Medulla oblongata (tissue), 1 donor: ENCODE results near the gene FADS3.

Experiments
- DNase-seq: peaks from one replicate; pipeline ENCODE4 v3.0.0-alpha.2; 2015; ENCODE audit errors: extremely low spot score

The FADS3 gene

DNA sequence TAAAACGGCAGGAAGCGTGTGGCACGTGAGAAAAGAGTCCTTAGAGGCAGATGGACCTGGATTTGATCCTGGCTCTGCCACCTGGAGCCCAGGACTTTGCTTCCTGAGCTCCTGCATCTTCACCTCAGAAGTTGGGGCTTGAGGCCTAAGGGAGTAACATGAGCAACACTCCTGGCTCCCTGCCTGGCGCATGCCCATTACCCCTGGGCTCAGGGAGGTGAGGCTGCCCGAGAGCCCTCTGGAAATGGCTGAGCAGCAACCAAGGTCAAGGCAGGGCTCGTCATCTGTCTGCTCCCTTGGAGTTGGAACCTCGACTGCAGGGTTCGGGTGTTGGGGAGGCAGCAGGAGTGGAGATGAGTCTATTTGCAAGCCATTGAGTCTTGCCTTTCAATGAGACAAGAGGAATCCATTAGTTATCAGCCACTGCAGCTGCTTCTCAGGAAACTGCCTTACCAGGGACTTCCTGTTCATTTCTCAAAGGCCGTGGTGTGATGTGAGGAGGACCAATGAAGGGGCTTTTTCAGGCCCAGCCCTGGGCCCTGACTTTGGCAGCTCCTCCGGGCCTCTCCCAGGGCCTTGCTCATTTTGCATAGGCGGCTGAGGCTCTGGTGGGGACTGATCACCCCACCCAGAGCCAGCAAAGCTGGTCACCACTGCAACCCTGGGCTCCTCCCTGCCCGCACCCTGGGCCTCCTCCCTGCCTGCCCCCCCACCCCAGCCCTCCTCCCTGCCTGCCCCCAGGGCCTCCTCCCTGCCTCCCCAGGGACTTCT lies 56.9 kb downstream of the FADS3 start:
- DNase-seq = peak; percentile 68

DNA sequence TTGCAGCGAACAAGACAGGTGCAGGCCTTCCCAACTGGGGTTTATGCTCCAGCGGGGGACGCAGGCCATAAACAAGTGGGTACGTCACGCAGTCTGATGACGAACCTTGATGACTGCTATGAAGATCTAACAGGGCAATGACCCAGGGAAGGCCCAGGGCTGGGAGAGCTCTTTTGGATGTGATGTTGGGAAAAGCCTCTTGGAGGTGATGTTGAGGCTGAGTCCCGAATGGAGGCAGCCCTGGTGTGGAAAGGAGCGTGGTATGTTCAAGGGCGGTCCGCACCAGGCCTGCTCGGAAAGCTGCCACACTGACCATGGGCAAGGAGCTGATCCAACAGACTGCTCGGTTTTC lies 57.4 kb downstream of the FADS3 start:
- DNase-seq = no peak

DNA sequence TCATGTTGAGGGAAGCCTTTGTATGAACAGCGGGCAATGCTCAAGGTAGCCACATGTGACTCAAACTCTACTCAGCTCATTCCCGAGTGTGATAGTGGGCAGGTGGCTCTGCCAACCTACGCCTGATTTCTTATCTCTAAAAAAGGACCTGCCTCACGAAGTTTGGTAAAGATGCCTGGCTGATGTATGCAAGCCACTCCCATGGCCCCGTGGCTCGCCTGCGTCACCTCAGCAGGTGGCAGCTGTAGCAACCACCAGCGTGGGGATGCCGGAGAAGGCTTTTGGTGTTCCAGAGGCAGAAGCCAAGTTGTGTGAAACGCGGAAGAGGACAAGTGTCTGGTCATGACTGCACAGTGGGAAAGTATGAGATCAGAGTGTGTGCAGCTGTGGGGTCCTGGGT lies 57.9 kb downstream of the FADS3 start:
- DNase-seq = no peak

DNA sequence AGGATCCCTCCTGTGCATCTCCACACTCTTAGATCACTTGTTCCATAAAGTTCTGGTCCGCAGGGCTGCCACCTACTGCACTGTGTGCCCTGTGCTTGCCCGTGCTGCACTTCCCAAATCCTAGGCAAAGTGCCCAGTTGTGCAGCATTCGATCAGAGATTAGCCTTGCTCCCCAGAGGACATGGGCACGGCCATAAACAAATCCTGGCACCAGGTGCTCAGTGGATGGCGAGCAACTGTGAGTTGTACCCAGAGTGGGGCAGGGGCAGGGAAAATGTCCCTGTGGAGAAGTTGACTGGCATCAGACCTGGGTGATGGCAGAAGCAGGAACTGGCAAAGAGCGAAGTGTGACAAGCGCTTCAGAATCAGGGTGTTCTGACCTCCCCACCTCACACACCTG lies 58.6 kb downstream of the FADS3 start:
- DNase-seq = no peak

DNA sequence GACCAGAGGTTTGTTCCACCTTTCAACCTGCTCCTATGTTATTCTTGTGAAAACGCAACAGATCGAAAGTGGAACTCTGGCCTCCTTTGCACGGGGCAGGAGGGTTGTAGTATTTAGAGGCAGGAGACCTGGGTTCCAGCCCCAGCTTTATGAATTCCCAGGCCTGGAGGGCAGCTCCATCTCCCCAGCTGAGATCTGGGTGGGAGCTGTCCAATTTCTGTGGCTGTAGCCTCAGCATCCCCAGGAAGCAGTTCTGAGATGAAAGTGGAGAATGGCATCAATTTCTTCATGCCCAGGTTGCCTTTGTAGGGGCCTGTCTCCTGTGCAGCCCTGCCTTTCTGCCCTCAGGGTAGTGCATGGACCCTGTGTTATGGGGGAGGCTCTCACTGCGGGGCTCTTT lies 59.1 kb downstream of the FADS3 start:
- DNase-seq = no peak

DNA sequence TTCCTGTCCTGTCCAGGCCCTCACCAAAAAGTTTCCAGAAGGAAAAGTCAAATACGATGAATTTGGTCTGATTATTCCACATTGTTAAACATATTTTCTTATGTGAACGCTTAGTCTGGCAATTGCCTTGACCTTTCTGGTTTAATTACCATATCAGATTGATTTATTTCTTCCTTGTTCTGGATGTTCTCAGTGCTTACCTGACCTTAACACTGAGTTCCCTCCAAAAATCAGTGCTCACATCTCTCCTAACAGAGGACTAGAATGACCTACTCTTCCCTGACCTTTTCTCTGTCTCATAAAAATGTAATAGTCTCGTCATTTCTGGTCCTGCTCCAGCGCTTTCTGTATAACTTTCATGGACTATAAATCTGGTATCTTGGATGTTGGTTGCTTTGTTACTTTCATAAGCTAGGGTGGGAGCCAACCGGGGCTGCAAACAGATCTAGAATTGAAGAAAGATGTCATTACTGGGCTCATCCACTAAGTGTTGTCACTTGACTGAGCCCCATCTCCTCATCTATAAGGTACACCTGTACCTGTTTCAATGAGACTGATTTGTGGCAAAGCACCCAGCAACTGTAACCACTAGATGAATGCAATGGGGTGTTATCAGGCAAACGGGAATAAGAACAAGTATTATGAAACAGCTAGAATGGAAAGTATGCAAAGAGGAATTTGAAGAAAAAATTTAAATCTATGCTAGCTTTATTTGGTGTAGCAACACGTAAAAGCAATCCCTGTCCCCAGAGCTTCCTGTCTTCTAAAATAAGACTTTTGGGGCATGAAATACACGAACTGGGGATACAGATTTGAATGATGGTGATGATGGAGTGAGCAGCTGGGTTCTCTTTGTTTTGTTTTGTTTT lies 60.9 kb downstream of the FADS3 start:
- no peak for DNase-seq

DNA sequence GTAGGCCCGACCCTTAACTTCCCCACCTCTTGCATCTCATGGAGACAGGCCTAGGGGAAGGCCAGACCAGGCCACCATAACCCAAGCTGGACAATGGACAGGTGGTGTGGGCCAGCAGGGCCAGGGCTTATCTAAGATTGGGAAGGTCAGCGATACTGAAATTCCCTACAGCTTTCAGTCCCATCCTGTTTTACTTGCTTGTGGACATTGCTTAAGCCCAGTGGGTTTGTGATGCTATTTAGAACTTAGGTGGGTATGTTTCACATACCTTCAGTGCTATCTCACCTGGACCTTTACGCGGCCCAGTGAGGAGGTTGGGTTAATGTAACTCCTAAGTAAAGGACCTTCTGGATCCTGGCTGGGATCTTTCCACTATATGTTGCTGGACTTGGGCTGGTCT lies 61.5 kb downstream of the FADS3 start:
- DNase-seq = no peak

DNA sequence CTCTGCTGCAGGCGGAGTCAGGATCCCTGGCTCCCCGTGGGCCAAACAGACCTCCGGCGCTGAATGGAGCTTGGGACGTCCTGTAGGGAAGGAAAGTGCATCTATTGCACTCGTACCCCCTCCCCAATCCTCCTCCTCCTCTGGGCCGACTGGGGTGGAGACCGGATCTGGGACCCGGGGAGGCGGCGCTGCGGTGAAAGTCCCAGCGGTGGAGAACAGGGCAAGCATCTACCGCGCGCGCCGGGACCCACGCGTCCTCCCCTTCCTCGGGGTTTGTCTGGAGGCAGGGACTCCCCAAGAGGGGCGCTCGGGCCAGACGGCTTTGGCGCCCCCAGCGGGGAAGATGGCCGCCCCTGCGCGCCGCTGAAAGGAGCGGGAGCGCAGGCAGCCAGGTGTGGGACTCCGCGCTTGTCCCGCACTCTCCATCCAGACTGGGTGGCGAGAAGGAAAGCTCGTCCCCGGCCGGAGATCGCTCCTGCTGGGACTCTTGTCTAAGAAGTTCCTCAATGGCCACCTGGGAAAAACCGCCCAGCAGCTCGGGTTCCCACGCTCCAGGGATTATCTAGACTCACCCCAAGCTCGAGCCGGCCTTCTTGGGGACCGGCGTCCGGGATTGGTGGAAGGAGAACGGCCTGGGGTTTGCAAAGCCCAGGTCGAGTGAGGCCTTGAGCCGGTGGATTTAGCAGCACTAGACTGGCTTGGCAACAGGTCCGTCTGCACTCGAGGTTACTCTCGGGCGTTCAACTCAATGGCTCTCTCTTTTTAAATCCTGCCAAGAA lies 62.5 kb downstream of the FADS3 start:
- DNase-seq = peak; percentile 54

DNA sequence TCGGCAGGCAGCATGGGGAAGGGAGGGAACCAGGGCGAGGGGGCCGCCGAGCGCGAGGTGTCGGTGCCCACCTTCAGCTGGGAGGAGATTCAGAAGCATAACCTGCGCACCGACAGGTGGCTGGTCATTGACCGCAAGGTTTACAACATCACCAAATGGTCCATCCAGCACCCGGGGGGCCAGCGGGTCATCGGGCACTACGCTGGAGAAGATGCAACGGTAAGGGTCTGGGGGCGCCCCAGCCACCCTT lies 63.0 kb downstream of the FADS3 start:
- no peak for DNase-seq

DNA sequence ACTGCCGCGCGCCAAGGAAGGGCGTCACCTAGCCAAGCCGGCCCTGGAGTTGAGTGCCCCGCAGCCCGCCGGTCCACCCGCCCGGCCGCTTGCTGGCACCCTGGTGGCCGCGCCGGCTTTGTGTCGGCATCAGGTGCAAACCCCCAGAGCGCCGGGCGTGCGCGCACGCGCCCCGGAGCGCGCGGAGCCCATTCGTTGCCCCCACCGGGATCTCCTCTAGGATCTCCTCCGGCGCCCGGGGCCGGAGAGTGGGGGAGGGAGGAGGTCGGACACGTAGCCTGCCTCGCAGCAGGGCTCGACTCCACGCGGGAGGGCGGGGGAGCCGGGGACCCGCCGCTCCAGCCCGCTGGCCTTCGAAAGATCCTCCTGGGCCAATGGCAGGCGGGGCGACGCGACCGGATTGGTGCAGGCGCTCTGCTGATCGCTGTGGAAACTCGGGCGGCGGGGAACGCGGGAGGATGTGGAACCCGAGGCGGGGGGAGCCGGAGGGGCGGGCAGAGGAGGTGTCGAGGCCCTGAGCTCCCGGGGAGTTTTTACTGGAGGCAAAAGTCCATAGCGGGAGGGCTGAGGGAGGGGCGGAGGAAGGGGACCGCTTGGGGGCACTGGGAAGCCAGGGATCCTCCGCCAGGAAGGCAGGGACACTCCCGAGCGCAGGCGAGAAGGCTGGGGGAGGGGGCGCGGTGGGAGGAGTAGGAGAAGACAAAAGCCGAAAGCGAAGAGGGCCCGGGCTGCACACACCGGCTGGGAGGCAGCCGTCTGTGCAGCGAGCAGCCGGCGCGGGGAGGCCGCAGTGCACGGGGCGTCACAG lies 63.6 kb downstream of the FADS3 start, which contains the start of gene FADS2:
TSS of gene FADS2 (plus strand) at position 730 of the 808 bp plus-strand sequence. CDS start 91 bp downstream, outside the sequence.
- peak; percentile 96 for DNase-seq

DNA sequence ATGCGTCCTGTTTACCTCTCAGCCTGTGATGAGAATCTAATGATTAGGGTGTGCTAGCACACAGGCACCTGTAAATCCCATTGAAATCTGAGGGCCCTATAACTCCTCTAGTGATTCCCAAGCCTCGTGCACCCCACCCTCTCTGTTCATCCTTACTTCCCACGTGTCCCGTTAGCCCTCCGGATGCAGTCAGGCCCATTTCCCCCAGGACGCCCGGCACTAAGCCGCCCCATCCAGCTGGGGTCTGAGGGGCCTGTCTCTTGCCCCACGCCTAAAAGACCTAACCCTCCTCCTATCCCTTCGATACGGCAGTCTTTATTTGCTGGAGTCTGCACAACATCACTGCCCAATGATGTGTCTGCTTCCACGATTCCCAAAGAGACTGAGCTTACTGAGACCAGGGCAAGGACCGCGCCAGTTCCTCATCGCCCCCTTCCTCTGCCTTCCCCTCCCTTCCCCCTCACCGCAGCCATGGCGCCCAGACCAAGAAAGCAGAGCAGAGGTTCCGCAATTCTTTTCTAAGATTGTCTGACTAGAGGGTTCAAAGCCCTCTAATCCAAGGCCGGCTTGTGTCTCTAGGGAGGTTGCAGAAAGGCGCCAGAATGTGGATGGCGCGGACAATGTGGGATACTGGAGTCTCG lies 64.3 kb downstream of the FADS3 start:
- peak; percentile 61 for DNase-seq
